H1 (cell line): ENCODE measurements around the gene CD180. TPM values are rescaled to one million over a fixed set of nuclear protein-coding genes. Genes with fewer than 3 reads are reported as not detected.

Experiments
- EZH2 ChIP-seq: fragments of 200-600 bp; sonication (generic); IDR thresholded peaks from 2 replicates; pipeline ENCODE4 v1.7.1; 2012; ENCODE audit warnings: low read depth, mild to moderate bottlenecking, moderate library complexity, low read length, inconsistent platforms; ENCODE audit not compliant: severe bottlenecking
- polyA plus RNA-seq, 7 experiments: library from polyadenylated mRNA; depleted of rRNA in 3 of 7; stranded (reverse) in 5 of 7; unstranded in 2 of 7; fragments of >200 nt in 5 of 7; fragments of 200-250 nt in 2 of 7; gene quantifications; 1 replicate in 5 of 7; 2 replicates in 1 of 7; 4 replicates in 1 of 7; pipeline versions ENCODE4 v1.2.1 to v1.2.3, GENCODE V29; 2011 to 2013; ENCODE audit warnings: missing spikeins in 2 of 7, mixed read lengths in 2 of 7
- total RNA-seq: library from RNA; stranded (reverse); fragmentation: NEBNext Ultra II Directional; extraction: Animal tissue kit (Norgen Biotek cat#: 25700); gene quantifications from 2 replicates; pipeline ENCODE4 v1.2.1, GENCODE V29; 2021

The CD180 gene
- total and polyA plus RNA-seq, 2 of the 8 experiments (the other 6 are each of a cell fraction or from before 2014, with no cell fraction given): not detected

- TF ChIP-seq EZH2: no peak
These were observed 3.2 kb downstream of the CD180 start (continued) for GRCh38 chr5:67193439-67193807.
